NB4 (cell line): ENCODE results near the gene CECR2.

Experiments used
- MYC ChIP-seq: IDR thresholded peaks from 2 replicates; pipeline ENCODE4 v1.6.1; 2011; ENCODE audit warnings: low read depth, low read length
- POLR2A ChIP-seq: IDR thresholded peaks from 2 replicates; pipeline ENCODE4 v1.6.1; 2011; ENCODE audit warnings: mild to moderate bottlenecking; ENCODE audit not compliant: insufficient read length; ENCODE audit errors: extremely low read depth
- TF ChIP-seq, protein P1 (sequence below): IDR thresholded peaks from one replicate; pipeline ENCODE4 v1.5.1; 2012; ENCODE audit warnings: low read depth, low read length
- TF ChIP-seq, protein P2 (sequence below): IDR thresholded peaks from 2 replicates; pipeline ENCODE4 v1.6.1; 2011; ENCODE audit warnings: low read depth, low read length

DNA sequence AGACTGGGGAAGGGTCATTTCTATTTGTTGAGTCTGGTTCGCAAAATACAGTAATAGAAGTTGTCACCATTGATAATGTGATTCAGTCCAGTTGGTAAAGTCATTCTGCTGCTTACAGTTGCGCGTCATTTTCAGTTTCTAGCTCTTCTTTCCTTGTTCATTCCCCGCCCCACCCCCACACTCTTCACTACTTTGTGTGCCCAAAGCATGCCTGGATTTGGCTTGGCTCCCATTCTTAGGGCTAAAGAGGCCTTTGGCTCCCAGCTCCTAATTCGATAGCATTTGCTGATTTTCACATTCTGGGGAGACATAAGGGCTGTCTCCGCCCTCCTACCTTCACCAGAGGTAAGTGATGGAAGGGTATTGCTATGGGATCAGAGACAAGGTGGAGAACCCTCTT is 43.0 kb downstream of the CECR2 start:
- TF ChIP-seq, protein P1, sequence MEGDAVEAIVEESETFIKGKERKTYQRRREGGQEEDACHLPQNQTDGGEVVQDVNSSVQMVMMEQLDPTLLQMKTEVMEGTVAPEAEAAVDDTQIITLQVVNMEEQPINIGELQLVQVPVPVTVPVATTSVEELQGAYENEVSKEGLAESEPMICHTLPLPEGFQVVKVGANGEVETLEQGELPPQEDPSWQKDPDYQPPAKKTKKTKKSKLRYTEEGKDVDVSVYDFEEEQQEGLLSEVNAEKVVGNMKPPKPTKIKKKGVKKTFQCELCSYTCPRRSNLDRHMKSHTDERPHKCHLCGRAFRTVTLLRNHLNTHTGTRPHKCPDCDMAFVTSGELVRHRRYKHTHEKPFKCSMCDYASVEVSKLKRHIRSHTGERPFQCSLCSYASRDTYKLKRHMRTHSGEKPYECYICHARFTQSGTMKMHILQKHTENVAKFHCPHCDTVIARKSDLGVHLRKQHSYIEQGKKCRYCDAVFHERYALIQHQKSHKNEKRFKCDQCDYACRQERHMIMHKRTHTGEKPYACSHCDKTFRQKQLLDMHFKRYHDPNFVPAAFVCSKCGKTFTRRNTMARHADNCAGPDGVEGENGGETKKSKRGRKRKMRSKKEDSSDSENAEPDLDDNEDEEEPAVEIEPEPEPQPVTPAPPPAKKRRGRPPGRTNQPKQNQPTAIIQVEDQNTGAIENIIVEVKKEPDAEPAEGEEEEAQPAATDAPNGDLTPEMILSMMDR = no peak
- TF ChIP-seq POLR2A = no peak
- TF ChIP-seq, protein P2, sequence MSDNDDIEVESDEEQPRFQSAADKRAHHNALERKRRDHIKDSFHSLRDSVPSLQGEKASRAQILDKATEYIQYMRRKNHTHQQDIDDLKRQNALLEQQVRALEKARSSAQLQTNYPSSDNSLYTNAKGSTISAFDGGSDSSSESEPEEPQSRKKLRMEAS = no peak
- TF ChIP-seq MYC = no peak
